Type B pancreatic cell (in vitro differentiated cells): ENCODE measurements around the gene PPP1R37. TPM values are rescaled to one million over a fixed set of nuclear protein-coding genes. Genes with fewer than 3 reads are reported as not detected.

Experiments
- DNase-seq: peaks from one replicate; pipeline ENCODE4 v3.0.0; 2021; ENCODE audit warnings: mixed read lengths; ENCODE audit not compliant: unreplicated experiment; ENCODE audit errors: extremely low spot score
- H3K27ac Mint-ChIP-seq: 2 replicates; pipeline ENCODE4 v1.8.0; 2021; ENCODE audit warnings: mild to moderate bottlenecking, mixed read lengths
- H3K27me3 Mint-ChIP-seq: 2 replicates; pipeline ENCODE4 v1.8.0; 2021; ENCODE audit warnings: mixed read lengths
- H3K36me3 Mint-ChIP-seq: 2 replicates; pipeline ENCODE4 v1.8.0; 2021; ENCODE audit warnings: mixed read lengths
- H3K4me1 Mint-ChIP-seq: one replicate; pipeline ENCODE4 v1.8.0; 2021; ENCODE audit warnings: mixed read lengths; ENCODE audit not compliant: unreplicated experiment
- H3K4me3 Mint-ChIP-seq: 2 replicates; pipeline ENCODE4 v1.8.0; 2021; ENCODE audit warnings: mild to moderate bottlenecking, mixed read lengths
- H3K9me3 Mint-ChIP-seq: 2 replicates; pipeline ENCODE4 v1.8.0; 2021; ENCODE audit warnings: mixed read lengths
- total RNA-seq: library from RNA; stranded (reverse); gene quantifications from 2 replicates; pipeline ENCODE4 v1.2.1, GENCODE V29; 2021; ENCODE audit warnings: low replicate concordance
- TF ChIP-seq, protein P1 (sequence below): fragments of 200-600 bp; sonication (generic); conservative IDR thresholded peaks from 2 replicates; pipeline ENCODE4 v1.5.0; 2021; ENCODE audit warnings: antibody characterized with exemption, mild to moderate bottlenecking

PPP1R37 gene
- total RNA-seq, 1 donor from 2014 or later, result 44.7 TPM

DNA sequence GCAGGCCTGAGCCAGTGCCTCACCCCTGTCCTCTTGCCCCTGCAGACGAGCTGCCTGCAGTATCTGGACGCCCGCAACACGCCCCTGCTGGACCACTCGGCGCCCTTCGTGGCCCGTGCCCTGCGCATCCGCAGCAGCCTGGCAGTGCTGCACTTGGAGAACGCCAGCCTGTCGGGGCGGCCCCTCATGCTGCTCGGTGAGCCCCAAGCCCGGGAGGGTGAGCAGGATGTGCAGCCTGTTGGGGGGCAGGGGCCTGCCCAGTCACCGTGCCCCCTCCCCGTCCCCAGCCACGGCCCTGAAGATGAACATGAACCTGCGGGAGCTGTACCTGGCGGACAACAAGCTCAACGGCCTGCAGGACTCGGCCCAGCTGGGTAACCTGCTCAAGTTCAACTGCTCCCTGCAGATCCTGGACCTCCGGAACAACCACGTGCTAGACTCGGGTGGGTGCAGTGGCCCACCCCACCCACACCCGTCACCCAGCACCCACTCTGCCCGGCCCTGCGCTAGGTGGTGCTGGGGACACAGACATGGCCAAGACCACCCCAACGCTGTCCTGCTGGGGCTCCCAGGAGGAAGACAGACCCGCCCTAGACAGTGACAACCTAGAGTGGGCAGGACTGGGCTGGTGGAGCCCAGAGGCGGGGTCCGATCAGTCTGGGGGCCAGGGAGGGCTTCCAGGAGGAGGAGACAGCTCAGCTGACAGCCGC lies 49.2 kb downstream of the PPP1R37 start:
- Mint-ChIP-seq H3K4me1 (peaks cover 11% of the 10 kb centered on the region), H3K27me3 (no peaks in the 10 kb centered on the region), H3K9me3 (no peaks in the 10 kb centered on the region), H3K4me3 (no peak overlapping the region), H3K27ac (no peak overlapping the region), H3K36me3 (peaks cover 4% of the 10 kb centered on the region)
- no peak for DNase-seq
- TF ChIP-seq, protein P1, sequence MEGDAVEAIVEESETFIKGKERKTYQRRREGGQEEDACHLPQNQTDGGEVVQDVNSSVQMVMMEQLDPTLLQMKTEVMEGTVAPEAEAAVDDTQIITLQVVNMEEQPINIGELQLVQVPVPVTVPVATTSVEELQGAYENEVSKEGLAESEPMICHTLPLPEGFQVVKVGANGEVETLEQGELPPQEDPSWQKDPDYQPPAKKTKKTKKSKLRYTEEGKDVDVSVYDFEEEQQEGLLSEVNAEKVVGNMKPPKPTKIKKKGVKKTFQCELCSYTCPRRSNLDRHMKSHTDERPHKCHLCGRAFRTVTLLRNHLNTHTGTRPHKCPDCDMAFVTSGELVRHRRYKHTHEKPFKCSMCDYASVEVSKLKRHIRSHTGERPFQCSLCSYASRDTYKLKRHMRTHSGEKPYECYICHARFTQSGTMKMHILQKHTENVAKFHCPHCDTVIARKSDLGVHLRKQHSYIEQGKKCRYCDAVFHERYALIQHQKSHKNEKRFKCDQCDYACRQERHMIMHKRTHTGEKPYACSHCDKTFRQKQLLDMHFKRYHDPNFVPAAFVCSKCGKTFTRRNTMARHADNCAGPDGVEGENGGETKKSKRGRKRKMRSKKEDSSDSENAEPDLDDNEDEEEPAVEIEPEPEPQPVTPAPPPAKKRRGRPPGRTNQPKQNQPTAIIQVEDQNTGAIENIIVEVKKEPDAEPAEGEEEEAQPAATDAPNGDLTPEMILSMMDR, result no peak

DNA sequence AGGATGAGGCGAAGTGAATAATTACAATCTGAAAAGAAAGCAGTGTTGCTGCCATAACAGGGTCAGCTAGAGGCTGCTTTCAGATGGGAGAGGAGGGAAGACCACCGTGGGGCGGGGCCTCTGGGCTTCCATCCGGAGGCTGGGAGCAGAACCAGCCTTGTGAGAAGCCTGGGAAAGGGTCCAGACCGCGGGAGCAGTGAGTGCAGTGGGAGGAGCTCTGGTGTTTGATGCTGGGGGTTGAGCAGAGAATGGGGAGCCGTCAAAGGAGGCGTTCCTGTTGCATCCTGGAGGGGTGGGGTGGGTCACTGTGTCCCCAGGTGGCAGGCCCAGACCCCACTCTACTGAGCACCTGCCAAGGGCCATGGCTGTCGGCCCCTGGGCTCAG lies 49.7 kb downstream of the PPP1R37 start:
- no peak for DNase-seq
- Mint-ChIP-seq H3K4me1 (peaks cover 6% of the 10 kb centered on the region), H3K9me3 (no peaks in the 10 kb centered on the region), H3K36me3 (peaks cover 4% of the 10 kb centered on the region), H3K27me3 (no peaks in the 10 kb centered on the region), H3K4me3 (no peak overlapping the region), H3K27ac (no peak overlapping the region)
- TF ChIP-seq, protein P1, result no peak

DNA sequence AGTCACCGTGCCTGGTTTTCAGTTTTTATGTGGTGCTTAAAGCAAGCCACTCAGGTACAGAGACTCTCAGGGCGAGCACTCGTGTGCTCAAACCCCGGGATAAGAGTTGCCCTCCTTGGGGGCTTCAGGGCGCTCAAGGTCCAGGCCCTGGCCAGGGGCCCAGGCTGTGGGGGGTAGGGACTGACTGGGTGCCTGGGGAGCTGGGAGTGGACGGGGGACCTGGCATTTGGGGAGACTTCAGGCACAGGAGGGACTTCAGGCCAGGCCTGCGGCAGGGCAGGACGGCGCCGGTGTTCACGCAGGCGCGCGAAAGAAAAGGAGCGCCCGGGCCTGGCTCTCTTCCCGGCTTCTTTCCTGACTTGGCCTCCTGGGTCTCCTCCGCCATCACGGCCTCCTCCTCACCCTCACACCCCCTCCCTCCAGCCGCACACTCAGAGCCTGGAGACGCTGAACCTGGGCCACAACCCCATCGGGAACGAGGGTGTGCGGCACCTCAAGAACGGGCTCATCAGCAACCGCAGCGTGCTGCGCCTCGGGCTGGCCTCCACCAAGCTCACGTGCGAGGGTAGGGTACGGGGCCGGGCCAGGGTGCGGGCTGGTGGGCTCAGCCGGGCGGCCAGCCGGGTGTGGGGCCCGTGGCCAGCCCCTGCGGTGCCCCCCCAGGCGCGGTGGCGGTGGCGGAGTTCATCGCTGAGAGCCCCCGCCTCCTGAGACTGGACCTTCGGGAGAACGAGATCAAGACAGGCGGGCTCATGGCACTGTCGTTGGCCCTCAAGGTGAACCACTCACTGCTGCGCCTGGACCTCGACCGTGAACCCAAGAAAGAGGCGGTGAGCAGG lies 51.7 kb downstream of the PPP1R37 start:
- no peaks in the 10 kb centered on the region for H3K9me3 Mint-ChIP-seq
- H3K27ac Mint-ChIP-seq, result no peak overlapping the region
- H3K4me3 Mint-ChIP-seq, result no peak overlapping the region

DNA sequence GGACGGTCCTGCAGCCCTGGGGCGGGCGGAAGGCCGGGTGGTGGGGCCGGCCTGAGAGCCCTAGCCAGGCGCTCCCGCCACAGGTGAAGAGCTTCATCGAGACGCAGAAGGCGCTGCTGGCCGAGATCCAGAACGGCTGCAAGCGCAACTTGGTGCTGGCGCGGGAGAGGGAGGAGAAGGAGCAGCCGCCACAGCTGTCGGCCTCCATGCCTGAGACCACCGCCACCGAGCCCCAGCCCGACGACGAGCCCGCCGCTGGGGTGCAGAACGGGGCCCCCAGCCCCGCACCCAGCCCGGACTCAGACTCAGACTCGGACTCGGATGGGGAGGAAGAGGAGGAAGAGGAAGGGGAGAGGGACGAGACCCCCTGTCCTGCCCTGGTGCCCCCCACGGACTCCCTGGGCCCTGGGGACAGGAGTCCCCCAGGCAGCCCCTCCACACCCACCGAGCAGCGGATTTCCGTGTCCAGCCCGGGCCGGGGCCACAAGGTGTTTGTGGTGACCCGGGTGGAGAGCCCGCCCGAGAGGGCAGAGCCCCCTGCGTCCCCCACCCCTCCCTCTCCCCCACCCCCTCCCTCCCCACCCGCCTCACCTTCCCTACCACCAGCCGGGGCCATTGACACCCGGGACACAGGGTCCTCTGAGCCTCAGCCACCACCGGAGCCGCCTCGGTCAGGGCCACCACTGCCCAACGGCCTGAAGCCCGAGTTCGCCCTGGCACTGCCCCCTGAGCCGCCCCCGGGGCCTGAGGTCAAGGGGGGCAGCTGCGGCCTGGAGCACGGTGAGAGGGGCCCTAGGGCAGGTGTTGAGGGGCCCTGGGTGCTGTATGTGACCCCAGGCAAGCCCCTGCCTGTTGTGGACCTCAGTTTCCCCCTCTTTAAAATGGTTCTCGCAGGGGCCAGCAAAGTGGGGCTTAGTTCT lies 52.6 kb downstream of the PPP1R37 start:
- H3K36me3 Mint-ChIP-seq, result peaks cover 4% of the 10 kb centered on the region
- no peak for DNase-seq
- no peaks in the 10 kb centered on the region for H3K4me1 Mint-ChIP-seq
- H3K4me3 Mint-ChIP-seq, result no peak overlapping the region
- H3K9me3 Mint-ChIP-seq, result no peaks in the 10 kb centered on the region
- H3K27ac Mint-ChIP-seq, result no peak overlapping the region
- no peaks in the 10 kb centered on the region for H3K27me3 Mint-ChIP-seq
- TF ChIP-seq, protein P1, result no peak

More for the DNA sequence above, 51.7 kb downstream of the PPP1R37 start:
- TF ChIP-seq, protein P1, result no peak
- H3K27me3 Mint-ChIP-seq, result no peaks in the 10 kb centered on the region
- no peaks in the 10 kb centered on the region for H3K4me1 Mint-ChIP-seq
- no peak for DNase-seq
- peaks cover 4% of the 10 kb centered on the region for H3K36me3 Mint-ChIP-seq

DNA sequence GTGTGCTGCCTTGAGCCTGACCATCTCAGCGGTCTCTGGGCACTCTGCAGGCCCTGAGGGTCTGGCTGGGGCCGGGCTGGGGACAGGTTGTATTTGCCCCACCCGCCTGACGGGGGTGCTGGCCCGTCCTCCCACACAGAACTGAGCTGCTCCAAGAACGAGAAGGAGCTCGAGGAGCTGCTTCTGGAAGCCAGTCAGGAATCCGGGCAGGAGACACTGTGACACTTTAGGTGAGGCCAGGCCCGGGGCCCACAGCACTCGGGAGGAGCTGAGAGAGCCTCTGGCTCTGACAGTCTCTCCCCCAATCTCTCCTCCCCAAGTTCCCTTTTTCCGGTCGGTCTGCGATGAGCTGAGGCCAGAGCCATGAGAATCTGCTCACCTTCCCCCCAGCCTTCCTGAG lies 53.3 kb downstream of the PPP1R37 start:
- Mint-ChIP-seq H3K9me3 (no peaks in the 10 kb centered on the region), H3K36me3 (peaks cover 4% of the 10 kb centered on the region), H3K4me1 (no peaks in the 10 kb centered on the region), H3K27me3 (no peaks in the 10 kb centered on the region), H3K27ac (no peak overlapping the region), H3K4me3 (no peak overlapping the region)
- no peak for DNase-seq
- TF ChIP-seq, protein P1, result no peak
